GM18861 (cell line): Measurements from ENCODE around the gene SKP1.
"Not testable (repeated sequence)": the region's sequence is repeated elsewhere in the genome, so short reads cannot be mapped to it uniquely, and the experiment has no call there.

Source experiments
- ATAC-seq: cut with Tn5 transposase; IDR thresholded peaks from one replicate; pipeline ENCODE4 v1.9.1; 2021; ENCODE audit not compliant: unreplicated experiment

Gene SKP1

GRCh38 chr5:134177369-134178095 lies 782 bp upstream of the SKP1 start:
- ATAC-seq, result no peak

GRCh38 chr5:134175921-134176510 lies 734 bp downstream of the SKP1 start:
- no peak for ATAC-seq

- ATAC-seq, result no peak
These were observed 1.6 kb downstream of the SKP1 start for GRCh38 chr5:134174841-134175839.

GRCh38 chr5:134171972-134172371 lies 4.8 kb downstream of the SKP1 start:
- ATAC-seq, result no peak

- ATAC-seq, result no peak
These were observed 14.2 kb downstream of the SKP1 start for GRCh38 chr5:134162592-134162991.

- no peak for ATAC-seq
These were observed 15.0 kb downstream of the SKP1 start for GRCh38 chr5:134161513-134162395.

GRCh38 chr5:134153657-134154056 lies 23.1 kb downstream of the SKP1 start:
- no peak for ATAC-seq

- ATAC-seq, result no peak
These were observed 23.5 kb downstream of the SKP1 start for GRCh38 chr5:134153241-134153640.

- ATAC-seq, result not testable (repeated sequence)
These were observed 24.4 kb downstream of the SKP1 start for GRCh38 chr5:134152173-134152832.

- ATAC-seq, result no peak
These were observed 25.0 kb downstream of the SKP1 start for GRCh38 chr5:134151723-134152122.

- no peak for ATAC-seq
These were observed 27.0 kb downstream of the SKP1 start for GRCh38 chr5:134149571-134150303.

- no peak for ATAC-seq
These were observed 27.7 kb downstream of the SKP1 start for GRCh38 chr5:134148986-134149539.

GRCh38 chr5:134148316-134148715 lies 28.4 kb downstream of the SKP1 start:
- ATAC-seq, result no peak

GRCh38 chr5:134146651-134147518 lies 29.9 kb downstream of the SKP1 start:
- ATAC-seq, result no peak

- ATAC-seq, result no peak
These were observed 30.8 kb downstream of the SKP1 start for GRCh38 chr5:134145779-134146581.

GRCh38 chr5:134145041-134145757 lies 31.6 kb downstream of the SKP1 start:
- no peak for ATAC-seq
